Fibroblast of lung (primary cell): ENCODE results near the gene HYAL2. TPM values are rescaled to one million over a fixed set of nuclear protein-coding genes. Genes with fewer than 3 reads are reported as not detected.

Source experiments
- DNase-seq, 2 donors: peaks; one replicate each; pipeline versions ENCODE4 v3.0.0 to v3.0.0-alpha.2; 2010; ENCODE audit warnings: low read depth in 2 of 2
- H2AFZ ChIP-seq: 2 replicates; pipeline ENCODE4 v1.5.1; 2012; ENCODE audit warnings: low read length, control low read depth, inconsistent platforms
- H3K27ac ChIP-seq: 2 replicates; pipeline ENCODE4 v1.5.1; 2011; ENCODE audit warnings: low read length, control low read depth; ENCODE audit not compliant: insufficient read depth
- H3K27me3 ChIP-seq: 2 replicates; pipeline ENCODE4 v1.5.1; 2011; ENCODE audit warnings: mild to moderate bottlenecking, low read length; ENCODE audit not compliant: control insufficient read depth, insufficient read depth
- H3K36me3 ChIP-seq: 2 replicates; pipeline ENCODE4 v1.5.1; 2011; ENCODE audit warnings: low read length; ENCODE audit not compliant: control insufficient read depth, insufficient read depth
- H3K4me1 ChIP-seq: 2 replicates; pipeline ENCODE4 v1.5.1; 2011; ENCODE audit warnings: low read length; ENCODE audit not compliant: control insufficient read depth, insufficient read depth; ENCODE audit errors: extremely low read depth
- H3K4me2 ChIP-seq: 2 replicates; pipeline ENCODE4 v1.5.1; 2011; ENCODE audit warnings: low read length, control low read depth; ENCODE audit not compliant: insufficient read depth; ENCODE audit errors: extremely low read depth
- H3K4me3 ChIP-seq, 4 experiments: fragments of 200-600 bp in 1 of 4; sonication (generic) in 1 of 4; replicated peaks in 1 of 4; 2 replicates each; pipeline ENCODE4 v1.5.1; 2011 to 2016; ENCODE audit warnings: low read length in 4 of 4, low read depth in 3 of 4, mild to moderate bottlenecking in 3 of 4, control low read depth in 2 of 4, inconsistent platforms in 1 of 4, mixed read lengths in 1 of 4; ENCODE audit not compliant: insufficient read depth in 1 of 4; ENCODE audit errors: control extremely low read depth in 1 of 4
- H3K79me2 ChIP-seq: 2 replicates; pipeline ENCODE4 v1.5.1; 2012; ENCODE audit warnings: mild to moderate bottlenecking, low read length, inconsistent platforms; ENCODE audit not compliant: control insufficient read depth, insufficient read depth
- H3K9ac ChIP-seq: 2 replicates; pipeline ENCODE4 v1.5.1; 2011; ENCODE audit warnings: mild to moderate bottlenecking, low read length, control low read depth; ENCODE audit not compliant: insufficient read depth
- H3K9me3 ChIP-seq: 2 replicates; pipeline ENCODE4 v1.5.1; 2012; ENCODE audit warnings: low read depth, low read length; ENCODE audit not compliant: control insufficient read depth, insufficient read depth
- H4K20me1 ChIP-seq: 2 replicates; pipeline ENCODE4 v1.5.1; 2011; ENCODE audit warnings: low read length; ENCODE audit not compliant: control insufficient read depth, insufficient read depth; ENCODE audit errors: extremely low read depth
- CTCF ChIP-seq, 2 donors: IDR thresholded peaks in 1 of 2; conservative IDR thresholded peaks in 1 of 2; 1 replicate in 1 of 2; 2 replicates in 1 of 2; pipeline ENCODE4 v1.5.1; 2011 to 2012; ENCODE audit warnings: low read length in 2 of 2, control low read depth in 1 of 2, inconsistent platforms in 1 of 2, low read depth in 1 of 2, mild to moderate bottlenecking in 1 of 2
- EZH2 ChIP-seq: IDR thresholded peaks from 2 replicates; pipeline ENCODE4 v1.5.1; 2012; ENCODE audit warnings: low read length, control low read depth, mild to moderate bottlenecking; ENCODE audit errors: missing control alignments
- polyA plus RNA-seq, 2 donors: library from polyadenylated mRNA; depleted of rRNA in 1 of 2; stranded (reverse) in 1 of 2; unstranded in 1 of 2; fragments of >200 nt; gene quantifications; 2 replicates each; pipeline ENCODE4 v1.2.1, GENCODE V29; 2011 to 2012; ENCODE audit warnings: missing spikeins in 1 of 2
- total RNA-seq: library from RNA; depleted of rRNA; stranded (reverse); fragments of >200 nt; gene quantifications from 2 replicates; pipeline ENCODE4 v1.2.1, GENCODE V29; 2014

HYAL2 gene
- total and polyA plus RNA-seq, 2 donors (not counting 1 experiment from before 2014, with no cell fraction given), result 35.1 to 52.5 TPM

- no peak within 1 kb of the TSS for H3K4me3 ChIP-seq
- no peaks in the 10 kb centered on the region for H3K9me3 ChIP-seq
- H3K79me2 ChIP-seq, result no peaks in the 10 kb centered on the region
- H3K27me3 ChIP-seq, result no peaks in the 10 kb centered on the region
- H3K4me2 ChIP-seq, result no peak within 1 kb of the TSS
- no peak within 1 kb of the TSS for H3K9ac ChIP-seq
- no peak within 1 kb of the TSS for H3K27ac ChIP-seq
- DNase-seq, result no peak
- H4K20me1 ChIP-seq, result no peaks in the 10 kb centered on the region
- no peaks in the 10 kb centered on the region for H3K36me3 ChIP-seq
- H3K4me1 ChIP-seq, result peaks cover 15% of the 10 kb centered on the region
- peak in 1 of 2 donors; percentile 17 for TF ChIP-seq CTCF (conservative IDR thresholded peaks at IDR 0.05 in 1 of 2, IDR thresholded peaks at IDR 0.05 in 1 of 2; ENCODE audit: low read depth in 1 of 2, low read length in 2 of 2)
- no peak for TF ChIP-seq EZH2
- H2AFZ ChIP-seq, result no peak within 1 kb of the TSS
Observed at GRCh38 chr3:50303013-50303815, 19.3 kb downstream of the HYAL2 start, which contains the start of gene HYAL1. Gene HYAL1 (minus strand): TSS chr3:50303574. CDS start chr3:50302956, 618 bp downstream.

- no peaks in the 10 kb centered on the region for H4K20me1 ChIP-seq
- no peaks in the 10 kb centered on the region for H3K27me3 ChIP-seq
- H3K9me3 ChIP-seq, result no peaks in the 10 kb centered on the region
- no peaks in the 10 kb centered on the region for H3K36me3 ChIP-seq
- H3K79me2 ChIP-seq, result no peaks in the 10 kb centered on the region
- no peak overlapping the region for H3K4me2 ChIP-seq
- H3K4me1 ChIP-seq, result peaks cover 15% of the 10 kb centered on the region
- no peak overlapping the region for H3K4me3 ChIP-seq
- no peak overlapping the region for H2AFZ ChIP-seq
- no peak overlapping the region for H3K9ac ChIP-seq
- no peak overlapping the region for H3K27ac ChIP-seq
- no peak for TF ChIP-seq CTCF (conservative IDR thresholded peaks at IDR 0.05 in 1 of 2, IDR thresholded peaks at IDR 0.05 in 1 of 2; ENCODE audit: low read depth in 1 of 2, low read length in 2 of 2)
- TF ChIP-seq EZH2, result no peak
- DNase-seq, result no peak
Observed at GRCh38 chr3:50302095-50303012, 20.2 kb downstream of the HYAL2 start.

GRCh38 chr3:50300681-50301254 is 21.8 kb downstream of the HYAL2 start:
- H3K27ac ChIP-seq, result peak overlapping the region; percentile 82
- no peaks in the 10 kb centered on the region for H3K9me3 ChIP-seq
- H3K4me1 ChIP-seq, result peaks cover 15% of the 10 kb centered on the region
- peaks cover 2% of the 10 kb centered on the region for H3K36me3 ChIP-seq
- H3K4me3 ChIP-seq, result peak overlapping the region in 1 of 4 experiments; percentile 60
- no peaks in the 10 kb centered on the region for H3K27me3 ChIP-seq
- H3K9ac ChIP-seq, result no peak overlapping the region
- no peak for DNase-seq
- H3K79me2 ChIP-seq, result no peaks in the 10 kb centered on the region
- no peaks in the 10 kb centered on the region for H4K20me1 ChIP-seq
- no peak overlapping the region for H2AFZ ChIP-seq
- peak overlapping the region; percentile 89 for H3K4me2 ChIP-seq
- TF ChIP-seq EZH2, result no peak
- TF ChIP-seq CTCF (conservative IDR thresholded peaks at IDR 0.05 in 1 of 2, IDR thresholded peaks at IDR 0.05 in 1 of 2; ENCODE audit: low read depth in 1 of 2, low read length in 2 of 2), result no peak
